RWPE1 (cell line): ENCODE results near the gene CLINT1.

Experiments used
- CTCF ChIA-PET: fragments of 350-600 bp; sonication (Branson Sonifier 250); formaldehyde crosslinking; extraction: SDS; loops from one replicate; lab custom pipeline; 2021; lab: Yijun Ruan, JAX
- POLR2A ChIA-PET: fragments of 400-600 bp; formaldehyde crosslinking; extraction: SDS; loops from one replicate; lab custom pipeline; 2020; ENCODE audit warnings: antibody characterized with exemption; ENCODE audit not compliant: low non-redundant PET; lab: Yijun Ruan, JAX
- DNase-seq: peaks from one replicate; pipeline ENCODE4 v3.0.0; 2012; ENCODE audit warnings: low spot score
- H3K27ac ChIP-seq: fragments of 450-650 bp; 2 replicates; pipeline ENCODE4 v1.5.1; 2017
- CTCF ChIP-seq: fragments of 450-650 bp; conservative IDR thresholded peaks from 2 replicates; pipeline ENCODE4 v1.5.1; 2017; ENCODE audit warnings: low read depth, mild to moderate bottlenecking

The CLINT1 gene

GRCh38 chr5:157748760-157749461 is 110.0 kb downstream of the CLINT1 start:
- ChIA-PET POLR2A (no interaction called here), CTCF (interaction anchor here (0.5 kb wide), 2 partner anchors 204 to 1424 kb away, joined by 3 to 6 read pairs; no protein-coding TSS in a partner anchor)
- H3K27ac ChIP-seq: no peak overlapping the region
- DNase-seq: peak; percentile 64
- no peak for TF ChIP-seq CTCF

- no peak for DNase-seq
- TF ChIP-seq CTCF: no peak
- CTCF ChIA-PET: interaction anchor here (0.5 kb wide), 1 partner anchor 1425 kb away, joined by 6 read pairs; no protein-coding TSS in a partner anchor
- no peak overlapping the region for H3K27ac ChIP-seq
- POLR2A ChIA-PET: no interaction called here
Measured at GRCh38 chr5:157747766-157748700, 110.9 kb downstream of the CLINT1 start.

- POLR2A ChIA-PET: no interaction called here
- TF ChIP-seq CTCF: no peak
- CTCF ChIA-PET: no interaction called here
- no peak for DNase-seq
- no peak overlapping the region for H3K27ac ChIP-seq
Measured at GRCh38 chr5:157747173-157747740, 111.7 kb downstream of the CLINT1 start.

DNA sequence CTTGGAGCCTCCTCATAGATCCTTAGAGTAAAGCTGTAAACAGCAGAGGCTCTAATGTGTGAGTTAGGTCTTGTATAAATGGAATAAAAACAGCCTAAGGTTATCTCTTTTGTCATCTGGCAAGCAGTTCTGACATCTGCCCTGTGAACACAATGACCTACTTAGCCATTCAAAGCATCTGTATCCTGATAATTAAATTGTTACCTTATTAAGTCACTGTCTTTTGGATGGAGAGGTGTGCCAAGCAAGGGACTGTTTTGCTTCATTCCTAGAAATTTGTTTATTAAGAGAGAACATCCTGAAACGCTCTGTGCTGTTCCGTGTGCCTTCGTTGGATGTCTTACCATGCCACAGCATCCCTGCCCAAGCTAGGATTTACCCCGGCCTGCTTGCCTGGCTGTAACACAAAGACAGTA is 113.9 kb downstream of the CLINT1 start:
- ChIA-PET CTCF (interaction anchor here (0.9 to 1.8 kb wide), 2 partner anchors 9 to 403 kb away, joined by 3 to 5 read pairs; no protein-coding TSS in a partner anchor), POLR2A (no interaction called here)
- DNase-seq: no peak
- TF ChIP-seq CTCF: no peak
- no peak overlapping the region for H3K27ac ChIP-seq

DNA sequence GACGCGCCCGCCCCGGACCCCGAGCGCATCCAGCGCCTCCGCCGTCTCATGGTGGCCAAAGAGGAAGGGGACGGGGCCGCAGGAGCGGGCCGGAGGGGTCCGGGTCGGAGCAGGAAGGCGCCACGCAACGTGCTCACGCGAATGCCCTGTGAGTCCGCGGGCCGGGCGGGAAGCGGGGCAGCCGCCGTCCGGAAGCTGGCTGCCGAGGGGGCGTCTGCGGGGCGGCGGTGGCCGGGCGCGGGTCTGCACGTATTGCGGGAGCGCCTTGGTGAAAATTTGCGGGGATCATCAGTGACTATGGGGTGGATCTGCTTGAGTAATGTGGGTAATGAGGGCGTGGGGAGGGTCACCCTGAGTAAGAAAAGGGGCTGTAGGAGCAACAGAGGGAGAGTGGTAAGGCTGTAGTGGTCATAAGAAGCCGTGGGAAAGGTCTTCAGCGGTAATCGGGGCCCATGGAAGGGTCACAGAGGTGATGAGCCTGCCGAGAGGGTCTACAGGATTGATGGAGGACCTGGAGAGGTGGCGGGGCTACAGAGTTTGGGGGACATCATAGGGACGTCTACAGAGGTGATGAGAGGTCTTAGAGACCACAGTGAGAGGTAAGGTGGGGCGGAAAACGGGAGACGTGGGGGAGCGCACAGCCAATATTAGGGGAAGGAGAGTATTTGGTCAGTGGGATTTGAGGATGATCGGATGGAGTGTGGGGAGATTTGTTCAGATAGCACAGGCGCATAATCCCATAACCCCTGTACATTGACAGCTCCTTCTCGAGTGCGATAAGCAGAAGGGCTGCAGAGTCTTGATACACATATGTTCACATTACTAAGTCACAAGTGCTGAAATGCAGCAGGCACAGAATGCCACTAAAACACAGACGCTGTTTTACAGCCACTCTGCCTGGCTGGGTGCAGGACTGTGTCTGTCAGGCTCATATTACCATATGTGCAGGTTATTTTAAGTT is 114.6 kb downstream of the CLINT1 start:
- peak overlapping the region; percentile 64 for H3K27ac ChIP-seq
- ChIA-PET CTCF (interaction anchor here (0.6 to 2.2 kb wide), 25 partner anchors 9 to 874 kb away, joined by 3 to 15 read pairs (median 4); partner anchors contain the start of gene THG1L), POLR2A (interaction anchor here (0.6 to 0.9 kb wide), 2 partner anchors 13 to 119 kb away, joined by 4 to 7 read pairs; partner anchors contain the start of gene THG1L)
- peak; percentile 22 for DNase-seq
- TF ChIP-seq CTCF: no peak
